ENCODE data around the gene HOXA2.

DNA sequence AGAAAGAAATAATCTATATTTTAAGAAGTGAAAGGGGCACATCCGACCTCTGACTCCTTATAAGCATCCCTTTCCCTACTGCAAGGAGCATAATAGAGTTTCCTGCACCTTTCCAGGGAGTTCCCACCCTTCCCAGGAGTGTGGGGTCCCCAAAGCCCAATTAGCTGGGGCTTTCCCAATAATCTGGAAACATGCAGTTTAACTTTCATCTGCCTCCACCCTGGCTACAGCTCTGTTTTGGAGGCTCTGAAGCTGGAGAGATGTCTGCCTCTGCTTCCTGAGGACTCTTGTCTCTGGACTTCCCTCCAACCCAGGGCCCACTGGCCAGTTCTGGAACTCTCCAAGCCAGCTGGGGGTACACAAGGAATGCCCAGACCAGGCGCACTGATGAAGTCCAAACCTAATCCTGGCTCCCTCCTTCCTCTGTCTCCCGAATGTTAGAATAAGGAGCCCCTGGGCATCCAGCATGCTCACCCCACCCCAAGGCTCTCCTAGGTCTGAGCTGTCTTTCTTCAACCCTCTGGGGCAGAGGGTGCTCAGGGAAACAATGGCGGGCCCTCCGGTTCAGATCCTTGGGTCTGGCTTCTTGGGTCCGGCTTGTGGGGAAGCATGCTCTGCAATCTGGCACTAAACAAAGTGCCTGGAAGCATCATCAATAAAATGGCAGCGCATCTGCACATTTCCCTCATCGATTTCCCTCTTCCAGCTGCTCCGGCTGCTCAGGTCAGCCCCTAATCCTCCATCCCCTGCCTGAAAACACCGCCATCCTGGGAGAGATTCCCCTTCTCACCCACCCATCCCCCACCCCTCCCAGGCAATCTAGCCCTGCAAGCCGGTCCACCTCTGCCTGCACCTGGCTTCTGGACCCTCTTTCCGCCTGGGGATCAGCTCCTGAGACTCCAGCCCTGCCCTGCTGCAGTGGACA is 14.7 kb upstream of the HOXA2 start:
- TF ChIP-seq ZNF223 (tag by site-specific recombination; IDR thresholded peaks at IDR 0.05), result 0 out of 2 replicates have a peak, but pooled peaks have one; percentile 31
- TF ChIP-seq, protein P1, sequence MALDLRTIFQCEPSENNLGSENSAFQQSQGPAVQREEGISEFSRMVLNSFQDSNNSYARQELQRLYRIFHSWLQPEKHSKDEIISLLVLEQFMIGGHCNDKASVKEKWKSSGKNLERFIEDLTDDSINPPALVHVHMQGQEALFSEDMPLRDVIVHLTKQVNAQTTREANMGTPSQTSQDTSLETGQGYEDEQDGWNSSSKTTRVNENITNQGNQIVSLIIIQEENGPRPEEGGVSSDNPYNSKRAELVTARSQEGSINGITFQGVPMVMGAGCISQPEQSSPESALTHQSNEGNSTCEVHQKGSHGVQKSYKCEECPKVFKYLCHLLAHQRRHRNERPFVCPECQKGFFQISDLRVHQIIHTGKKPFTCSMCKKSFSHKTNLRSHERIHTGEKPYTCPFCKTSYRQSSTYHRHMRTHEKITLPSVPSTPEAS (tag by site-specific recombination; IDR thresholded peaks at IDR 0.05), result no peak
- TF ChIP-seq, protein P2, sequence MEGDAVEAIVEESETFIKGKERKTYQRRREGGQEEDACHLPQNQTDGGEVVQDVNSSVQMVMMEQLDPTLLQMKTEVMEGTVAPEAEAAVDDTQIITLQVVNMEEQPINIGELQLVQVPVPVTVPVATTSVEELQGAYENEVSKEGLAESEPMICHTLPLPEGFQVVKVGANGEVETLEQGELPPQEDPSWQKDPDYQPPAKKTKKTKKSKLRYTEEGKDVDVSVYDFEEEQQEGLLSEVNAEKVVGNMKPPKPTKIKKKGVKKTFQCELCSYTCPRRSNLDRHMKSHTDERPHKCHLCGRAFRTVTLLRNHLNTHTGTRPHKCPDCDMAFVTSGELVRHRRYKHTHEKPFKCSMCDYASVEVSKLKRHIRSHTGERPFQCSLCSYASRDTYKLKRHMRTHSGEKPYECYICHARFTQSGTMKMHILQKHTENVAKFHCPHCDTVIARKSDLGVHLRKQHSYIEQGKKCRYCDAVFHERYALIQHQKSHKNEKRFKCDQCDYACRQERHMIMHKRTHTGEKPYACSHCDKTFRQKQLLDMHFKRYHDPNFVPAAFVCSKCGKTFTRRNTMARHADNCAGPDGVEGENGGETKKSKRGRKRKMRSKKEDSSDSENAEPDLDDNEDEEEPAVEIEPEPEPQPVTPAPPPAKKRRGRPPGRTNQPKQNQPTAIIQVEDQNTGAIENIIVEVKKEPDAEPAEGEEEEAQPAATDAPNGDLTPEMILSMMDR (tag by site-specific recombination; IDR thresholded peaks at IDR 0.05), result no peak
- TF ChIP-seq, protein P3, sequence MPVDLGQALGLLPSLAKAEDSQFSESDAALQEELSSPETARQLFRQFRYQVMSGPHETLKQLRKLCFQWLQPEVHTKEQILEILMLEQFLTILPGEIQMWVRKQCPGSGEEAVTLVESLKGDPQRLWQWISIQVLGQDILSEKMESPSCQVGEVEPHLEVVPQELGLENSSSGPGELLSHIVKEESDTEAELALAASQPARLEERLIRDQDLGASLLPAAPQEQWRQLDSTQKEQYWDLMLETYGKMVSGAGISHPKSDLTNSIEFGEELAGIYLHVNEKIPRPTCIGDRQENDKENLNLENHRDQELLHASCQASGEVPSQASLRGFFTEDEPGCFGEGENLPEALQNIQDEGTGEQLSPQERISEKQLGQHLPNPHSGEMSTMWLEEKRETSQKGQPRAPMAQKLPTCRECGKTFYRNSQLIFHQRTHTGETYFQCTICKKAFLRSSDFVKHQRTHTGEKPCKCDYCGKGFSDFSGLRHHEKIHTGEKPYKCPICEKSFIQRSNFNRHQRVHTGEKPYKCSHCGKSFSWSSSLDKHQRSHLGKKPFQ (tag by site-specific recombination; IDR thresholded peaks at IDR 0.05), result no peak
- no peak for TF ChIP-seq KLF8 (tag by site-specific recombination; IDR thresholded peaks at IDR 0.05)

All from HEK293 (cell line).